ENCODE measurements around the gene APOO.
A peak's percentile ranks its signal among the peaks of the same experiment; 100 is the strongest.

Gene APOO

DNA sequence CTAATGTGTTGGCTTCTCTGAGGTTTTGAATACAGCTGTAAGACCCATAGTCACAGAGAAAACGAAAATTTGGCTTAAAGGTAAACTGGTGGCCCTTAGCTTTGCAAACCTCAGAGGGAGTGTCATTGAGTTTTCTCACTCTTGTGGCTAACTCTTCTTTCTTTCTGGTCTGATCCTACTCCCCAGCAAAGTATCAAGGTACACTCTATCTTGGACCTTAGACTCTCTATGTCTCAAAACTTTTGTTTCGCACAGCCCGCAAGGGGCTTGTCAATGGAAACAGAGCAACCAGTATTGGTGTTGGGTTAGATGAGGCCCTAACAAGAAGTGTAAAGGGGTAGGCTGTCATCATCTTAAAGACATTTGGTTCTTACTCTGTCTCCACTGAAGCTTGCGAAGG, 19.8 kb downstream of the APOO start:
- TF ChIP-seq, protein P1, sequence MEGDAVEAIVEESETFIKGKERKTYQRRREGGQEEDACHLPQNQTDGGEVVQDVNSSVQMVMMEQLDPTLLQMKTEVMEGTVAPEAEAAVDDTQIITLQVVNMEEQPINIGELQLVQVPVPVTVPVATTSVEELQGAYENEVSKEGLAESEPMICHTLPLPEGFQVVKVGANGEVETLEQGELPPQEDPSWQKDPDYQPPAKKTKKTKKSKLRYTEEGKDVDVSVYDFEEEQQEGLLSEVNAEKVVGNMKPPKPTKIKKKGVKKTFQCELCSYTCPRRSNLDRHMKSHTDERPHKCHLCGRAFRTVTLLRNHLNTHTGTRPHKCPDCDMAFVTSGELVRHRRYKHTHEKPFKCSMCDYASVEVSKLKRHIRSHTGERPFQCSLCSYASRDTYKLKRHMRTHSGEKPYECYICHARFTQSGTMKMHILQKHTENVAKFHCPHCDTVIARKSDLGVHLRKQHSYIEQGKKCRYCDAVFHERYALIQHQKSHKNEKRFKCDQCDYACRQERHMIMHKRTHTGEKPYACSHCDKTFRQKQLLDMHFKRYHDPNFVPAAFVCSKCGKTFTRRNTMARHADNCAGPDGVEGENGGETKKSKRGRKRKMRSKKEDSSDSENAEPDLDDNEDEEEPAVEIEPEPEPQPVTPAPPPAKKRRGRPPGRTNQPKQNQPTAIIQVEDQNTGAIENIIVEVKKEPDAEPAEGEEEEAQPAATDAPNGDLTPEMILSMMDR (IDR thresholded peaks at IDR 0.05) = no peak

GRCh38 chrX:23887451-23887850, 20.3 kb downstream of the APOO start:
- TF ChIP-seq, protein P1 (IDR thresholded peaks at IDR 0.05) = no peak

DNA sequence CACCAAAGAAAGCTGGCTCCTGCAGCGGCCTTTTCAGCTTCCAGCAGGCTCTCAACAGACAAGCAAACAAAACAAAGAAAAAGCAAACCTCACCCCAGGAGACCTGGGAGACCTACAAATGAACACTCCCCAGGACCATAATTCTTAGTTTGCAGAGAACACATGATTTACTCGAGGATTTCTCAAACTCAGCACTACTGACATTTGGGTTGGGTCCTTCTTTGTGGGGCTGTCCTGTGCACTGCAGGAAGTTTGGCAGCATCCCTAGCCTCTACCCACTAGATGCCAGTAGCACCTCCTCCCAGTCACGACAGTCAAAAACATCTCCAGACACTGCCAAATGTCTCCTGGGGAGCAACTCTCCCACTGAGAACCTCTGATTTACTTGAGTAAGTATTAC, 21.9 kb downstream of the APOO start:
- TF ChIP-seq, protein P1 (IDR thresholded peaks at IDR 0.05) = no peak

DNA sequence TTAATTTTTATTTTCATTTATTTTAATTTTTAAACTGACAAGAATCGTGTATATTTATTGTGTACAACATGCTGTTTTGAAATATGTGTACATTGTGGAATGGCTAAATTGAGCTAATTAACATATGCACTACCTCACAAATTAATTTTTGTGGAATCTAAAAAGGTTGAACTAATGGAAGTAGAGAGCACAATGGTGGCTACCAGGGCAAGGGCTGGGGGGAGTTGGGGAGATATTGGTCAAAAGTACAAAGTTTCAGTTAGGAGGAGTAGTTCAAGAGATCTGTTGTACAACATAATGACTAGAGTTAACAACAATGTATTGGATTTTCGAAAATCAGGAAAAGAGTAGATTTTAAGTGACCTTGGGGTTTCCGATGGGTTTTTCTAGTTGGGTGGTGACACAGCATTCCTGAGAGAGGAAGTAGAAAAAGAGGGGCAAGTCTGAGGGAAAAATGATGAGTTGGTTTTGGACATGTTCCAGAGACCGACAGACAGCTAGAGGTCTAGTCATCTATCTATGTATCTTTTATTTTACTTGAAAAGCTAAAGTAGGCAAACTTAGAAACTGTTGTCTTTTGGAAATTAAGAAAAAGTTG, 23.2 kb downstream of the APOO start:
- TF ChIP-seq, protein P1 (IDR thresholded peaks at IDR 0.05) = no peak

- TF ChIP-seq, protein P1 (IDR thresholded peaks at IDR 0.05) = no peak
These were observed 23.9 kb downstream of the APOO start for GRCh38 chrX:23883737-23884354.

DNA sequence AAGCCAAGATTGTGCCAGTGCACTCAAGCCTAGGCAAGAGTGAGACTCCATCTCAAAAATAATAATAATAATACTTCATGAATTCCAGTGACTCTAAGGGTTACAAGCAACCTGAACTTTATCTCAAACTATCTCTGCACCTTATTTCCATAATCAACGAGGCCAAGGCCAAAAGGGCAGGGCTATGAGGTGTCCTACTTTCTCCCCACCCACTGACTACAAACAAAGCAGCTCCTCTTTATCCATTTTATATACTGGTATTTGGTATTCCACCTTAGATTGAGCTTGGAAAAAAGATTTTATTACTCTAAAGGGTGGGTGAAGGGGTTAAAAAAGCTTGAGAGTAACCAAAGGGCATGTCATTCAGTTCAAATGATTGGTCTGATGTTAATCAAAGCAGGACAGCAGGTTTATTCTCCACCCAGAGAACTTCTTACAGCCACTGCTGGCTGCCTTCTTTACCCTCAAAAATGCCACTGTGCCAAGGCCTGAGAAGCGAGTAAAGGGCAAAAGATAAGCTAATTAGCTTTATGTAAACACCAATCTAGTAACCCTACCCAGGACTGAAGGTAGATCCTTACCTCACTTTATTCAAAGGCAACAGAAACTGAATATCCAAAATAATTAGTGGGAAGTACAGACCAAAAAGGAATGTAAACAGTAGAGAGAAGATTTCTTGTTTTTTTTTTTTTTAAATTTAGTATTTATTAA, 28.2 kb downstream of the APOO start:
- TF ChIP-seq, protein P1 (IDR thresholded peaks at IDR 0.05) = no peak

GRCh38 chrX:23871905-23872546, 35.7 kb downstream of the APOO start:
- TF ChIP-seq, protein P1 (IDR thresholded peaks at IDR 0.05) = peak; percentile 12; the same call in 1 of the 2 replicates
